ENCODE results near the gene C10orf90.

C10orf90 gene

GRCh38 chr10:126423732-126424491, 246.6 kb downstream of the C10orf90 start:
- DNase-seq: no peak

DNA sequence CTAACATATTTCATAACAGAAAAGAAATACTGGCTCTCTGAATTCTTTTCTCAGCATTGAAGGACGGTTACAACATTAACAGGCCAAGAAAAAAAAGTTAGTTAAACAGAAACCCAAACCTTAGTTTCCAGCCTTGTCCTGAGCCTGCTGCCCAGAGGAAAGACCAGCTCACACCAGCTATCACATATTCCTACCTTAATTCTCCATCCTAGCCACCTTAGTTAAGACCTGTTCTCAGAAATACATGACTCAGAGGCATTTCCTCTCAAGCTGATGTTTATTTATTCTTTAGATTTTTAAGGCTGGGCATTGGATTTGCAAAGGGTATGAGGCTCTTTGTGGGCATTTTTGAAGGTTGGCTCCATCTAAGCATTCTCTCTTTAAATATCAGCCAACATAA, 247.9 kb downstream of the C10orf90 start:
- DNase-seq: peak; percentile 24

- peak; percentile 98 for DNase-seq
Observed at GRCh38 chr10:126421756-126422256, 248.7 kb downstream of the C10orf90 start.

- peak; percentile 45 for DNase-seq
Observed at GRCh38 chr10:126420567-126421300, 249.8 kb downstream of the C10orf90 start.

DNA sequence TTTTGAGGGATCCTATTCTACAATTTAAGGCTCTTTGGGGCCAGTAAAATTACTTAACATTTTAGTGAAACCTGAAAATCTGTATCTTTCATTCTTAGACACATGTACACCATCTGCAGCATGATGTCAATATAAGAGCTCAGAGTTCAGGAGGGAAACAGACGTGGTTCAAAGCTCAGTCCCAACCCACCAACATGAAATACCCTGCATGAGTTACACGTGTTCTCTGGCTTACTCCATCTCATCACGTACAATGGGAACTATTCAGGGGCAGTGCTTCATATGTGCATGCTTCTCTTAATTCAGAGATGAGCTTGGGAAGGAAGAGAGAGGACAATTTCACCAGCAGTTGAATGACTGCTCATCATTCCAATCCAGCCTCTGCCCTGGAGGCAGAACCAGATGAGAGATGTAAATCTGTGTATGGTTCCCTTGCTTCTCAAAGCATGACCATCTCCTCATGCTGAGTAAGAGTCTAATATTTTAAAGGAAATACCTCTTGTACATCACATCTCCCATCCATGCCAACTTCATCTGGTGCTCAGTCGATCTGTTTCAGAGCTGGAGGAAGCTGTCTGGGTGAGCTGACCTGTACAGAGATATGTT, 253.2 kb downstream of the C10orf90 start:
- no peak for DNase-seq

GRCh38 chr10:126409821-126410220, 260.7 kb downstream of the C10orf90 start:
- no peak for DNase-seq

DNA sequence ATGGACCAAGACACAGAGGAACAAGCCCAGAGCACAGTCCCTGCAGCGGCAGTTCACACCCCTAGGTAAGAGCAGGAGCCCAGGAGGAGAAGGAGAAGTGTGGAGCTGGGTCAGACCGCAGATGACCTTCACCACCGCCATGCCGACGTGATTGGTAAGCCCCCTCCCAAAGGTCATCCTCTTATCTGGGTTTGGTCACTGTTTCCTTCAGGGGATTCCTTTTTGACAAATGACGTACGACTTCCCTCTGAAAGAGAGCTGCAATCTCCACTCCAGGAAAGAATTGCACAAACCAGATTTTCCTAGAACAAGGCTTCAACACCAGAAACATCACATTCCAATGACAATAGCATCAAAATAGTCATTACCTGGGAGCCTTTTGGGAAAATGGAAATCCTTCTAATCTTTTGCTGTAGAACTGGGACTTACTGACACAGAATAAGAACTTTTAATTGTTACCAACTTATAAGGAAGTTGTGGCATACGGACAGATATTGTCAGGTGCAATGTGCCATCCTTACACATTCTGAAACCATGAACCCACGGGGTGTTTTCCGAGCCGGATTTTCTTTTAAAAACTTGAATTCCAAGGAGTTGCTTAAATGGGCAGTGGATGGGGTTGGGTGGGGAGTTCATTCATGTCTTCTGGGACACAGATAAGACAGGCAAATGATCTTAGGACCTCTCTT, 261.4 kb downstream of the C10orf90 start:
- DNase-seq: no peak

DNA sequence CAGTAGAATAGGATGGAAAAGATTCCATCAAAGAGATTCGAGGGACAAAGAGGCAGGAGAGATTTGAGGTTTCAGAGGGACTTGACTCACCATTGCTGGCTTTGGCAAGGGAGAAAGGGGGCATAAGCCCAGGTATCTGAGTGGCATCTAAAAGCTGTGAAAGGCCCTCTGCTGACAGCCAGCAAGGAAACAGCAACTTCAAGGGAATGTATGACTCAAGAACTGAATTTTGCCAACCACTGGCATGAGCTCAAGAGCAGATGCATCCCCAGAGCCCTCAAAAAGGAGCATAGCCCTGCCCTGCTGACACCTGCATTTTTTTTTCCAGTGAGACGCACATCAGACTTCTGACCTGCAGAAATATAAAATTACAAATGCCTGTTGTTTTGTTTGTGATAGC, 262.7 kb downstream of the C10orf90 start:
- DNase-seq: no peak

DNA sequence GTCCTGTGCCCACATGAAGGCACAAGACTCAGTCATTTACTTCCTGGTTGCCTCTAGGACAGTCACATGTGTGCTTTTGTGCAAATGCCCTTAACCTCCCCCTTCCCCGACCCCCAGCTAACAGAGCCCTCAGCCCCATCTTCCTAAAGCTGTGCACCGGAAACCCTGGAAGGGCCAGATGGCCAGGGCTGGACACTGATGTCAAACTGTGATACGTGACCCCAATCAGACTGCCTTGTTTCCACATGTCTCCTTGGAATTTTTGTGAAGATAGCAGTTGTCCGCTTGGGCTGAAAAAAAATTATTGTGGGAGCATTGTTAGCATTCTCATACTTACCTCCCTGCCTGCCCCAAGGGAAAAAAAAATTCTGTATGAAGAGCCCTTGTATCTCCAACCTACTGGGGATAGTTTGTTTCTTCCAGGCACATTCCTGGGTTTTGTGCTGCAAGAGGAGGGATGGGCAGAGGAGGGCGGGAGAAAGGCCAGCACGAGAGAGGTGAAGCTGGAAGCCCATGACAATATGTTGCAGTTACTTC, 265.2 kb downstream of the C10orf90 start:
- DNase-seq: peak; percentile 78

DNA sequence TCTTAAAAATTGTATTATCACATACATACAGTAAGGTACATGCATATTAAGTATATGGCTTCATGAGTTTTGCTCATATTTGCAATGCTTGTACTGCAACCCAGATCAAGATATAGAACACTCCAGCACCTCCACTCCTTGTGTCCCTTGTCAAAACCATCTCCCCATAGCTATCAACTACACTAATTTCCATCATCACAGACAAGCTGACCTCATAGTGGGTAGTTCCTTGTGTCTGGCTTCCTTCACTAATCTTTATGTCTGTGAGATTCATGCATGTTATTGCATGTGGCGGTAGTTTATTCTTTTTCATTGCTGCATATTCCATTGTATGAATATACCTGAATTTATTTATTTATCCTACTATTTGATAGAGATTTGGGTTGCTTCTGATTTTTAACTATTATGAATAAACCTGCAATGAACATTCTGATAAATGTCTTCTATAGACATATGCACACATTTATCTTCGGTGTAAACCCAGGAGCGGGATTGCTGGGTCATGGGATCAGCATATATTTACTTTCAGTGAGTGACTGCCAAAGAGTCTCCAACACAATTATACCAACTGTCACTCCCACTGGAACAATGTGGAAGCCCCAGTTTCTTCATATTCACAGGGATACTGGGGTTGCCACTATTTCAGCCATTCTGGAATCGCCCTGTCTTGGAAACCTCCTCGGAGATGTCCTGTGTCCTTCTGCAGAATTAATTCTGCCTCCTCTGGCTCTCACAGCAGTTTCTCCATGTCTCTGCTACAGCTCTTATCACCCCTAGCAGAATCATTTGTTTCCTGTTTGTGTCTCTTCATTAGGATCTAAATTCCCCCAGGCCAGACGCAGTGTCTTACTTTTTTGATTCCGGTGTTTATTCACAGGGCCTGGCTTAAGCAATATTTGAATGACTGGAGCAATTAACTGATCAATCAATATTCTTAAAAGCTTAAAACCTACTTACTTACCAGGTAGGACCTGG, 267.5 kb downstream of the C10orf90 start:
- DNase-seq: no peak

DNA sequence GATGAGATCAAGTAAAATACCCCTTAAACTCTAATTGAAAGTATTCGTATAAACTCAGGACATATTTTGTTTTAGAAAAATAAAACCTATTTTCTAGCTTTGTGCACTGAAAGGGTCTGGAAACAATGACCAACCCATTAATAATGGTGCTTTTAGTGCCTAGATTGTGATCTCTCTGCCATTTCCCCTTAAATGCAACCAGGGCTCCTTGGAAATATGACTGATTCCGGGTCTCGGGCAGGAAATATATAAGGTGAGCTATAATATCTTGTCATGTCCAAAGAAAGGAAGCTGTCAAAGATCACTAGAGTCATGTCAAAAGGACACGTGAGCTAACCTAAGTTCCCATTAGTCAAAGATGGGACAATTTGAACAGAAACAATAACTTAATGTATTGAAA, 269.9 kb downstream of the C10orf90 start:
- no peak for DNase-seq

DNA sequence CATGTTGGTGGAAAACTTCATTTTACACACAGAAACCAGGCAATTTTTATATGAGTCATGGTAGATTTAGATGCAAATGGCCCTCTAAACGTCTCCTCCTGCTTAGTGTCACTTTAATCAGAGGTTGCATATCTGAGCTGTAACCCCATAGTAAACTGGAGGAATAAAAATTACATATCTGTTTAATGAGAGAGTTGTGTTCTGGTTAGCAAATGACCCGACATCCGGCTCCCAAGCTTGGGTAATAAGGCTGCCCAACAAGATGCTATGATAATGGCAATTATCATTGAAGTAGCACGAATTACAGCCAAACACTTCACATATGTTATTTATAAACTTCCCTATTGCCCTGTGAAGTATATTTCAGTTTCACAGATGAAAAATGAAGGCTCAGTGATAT, 271.6 kb downstream of the C10orf90 start:
- DNase-seq: no peak

DNA sequence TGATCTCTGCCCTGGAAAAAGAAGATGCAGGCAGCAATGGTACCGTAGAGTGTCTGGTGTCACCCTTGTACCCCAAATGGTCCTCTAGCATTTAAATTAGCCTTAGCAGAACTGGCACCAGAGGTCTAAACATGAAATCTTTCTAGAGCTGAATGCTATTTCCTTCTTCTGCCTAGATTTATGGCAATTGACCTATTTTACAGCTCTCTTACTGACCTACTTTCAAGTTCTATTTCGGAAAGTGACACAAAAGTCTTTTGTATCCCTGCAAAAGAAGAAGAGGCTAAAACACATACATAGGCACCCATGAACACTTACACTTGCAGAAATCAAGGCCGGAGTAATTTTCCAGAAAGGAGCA, 272.1 kb downstream of the C10orf90 start:
- DNase-seq: no peak

DNA sequence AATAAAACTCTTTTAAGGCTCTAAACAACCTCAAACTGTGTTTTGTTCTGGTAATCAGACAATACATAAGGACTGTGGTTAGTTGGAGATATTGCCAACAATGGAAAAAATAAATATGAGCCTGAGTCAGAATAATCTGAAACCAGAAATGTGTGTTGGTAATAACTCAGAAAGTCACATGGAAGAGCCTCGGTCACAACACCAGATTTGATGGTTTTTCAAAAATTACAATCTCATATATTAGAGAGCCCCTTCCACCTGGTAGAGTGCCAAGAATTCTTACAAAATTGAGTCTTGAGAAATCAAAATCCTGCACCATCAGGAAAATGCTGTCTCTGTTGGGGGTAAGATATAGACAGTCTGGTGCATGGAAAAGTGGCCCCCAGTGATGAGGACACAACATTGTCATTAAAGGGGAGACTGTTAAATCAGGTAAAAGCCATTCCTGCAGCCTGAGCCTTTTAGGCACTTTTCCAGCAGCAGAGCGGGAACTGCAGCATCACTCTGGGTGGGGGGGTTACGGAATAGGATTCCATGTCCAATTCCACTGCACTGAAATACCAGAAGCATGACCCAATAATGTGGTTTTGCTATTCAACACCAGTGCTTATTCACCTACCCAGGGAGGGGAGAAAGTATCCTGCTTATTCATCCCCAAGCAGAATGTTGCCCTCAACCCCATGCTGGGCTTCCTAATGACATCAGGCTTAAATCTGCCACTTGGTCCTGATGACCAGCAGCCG, 272.7 kb downstream of the C10orf90 start:
- peak; percentile 99 for DNase-seq

GRCh38 chr10:126397156-126397555, 273.3 kb downstream of the C10orf90 start:
- no peak for DNase-seq

DNA sequence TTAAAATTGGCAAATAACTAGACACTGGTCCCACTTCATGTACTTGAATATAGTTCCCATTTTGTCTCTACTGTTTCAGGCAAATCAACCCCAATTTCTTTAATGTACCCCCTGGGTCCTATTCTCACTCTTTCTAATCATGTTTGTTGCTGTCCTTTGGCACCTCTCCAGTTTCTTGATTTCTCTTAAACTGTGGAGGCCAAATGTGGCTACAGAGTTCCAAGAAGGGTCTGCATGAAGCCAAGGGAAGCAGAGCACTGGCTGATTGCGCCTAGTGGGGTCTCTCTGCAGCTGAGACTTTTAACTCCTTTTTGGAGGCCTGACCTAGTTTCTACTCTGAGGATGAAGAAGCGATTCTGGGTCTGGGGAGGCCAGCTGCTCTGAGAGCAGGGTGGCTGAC, 275.5 kb downstream of the C10orf90 start:
- no peak for DNase-seq

DNA sequence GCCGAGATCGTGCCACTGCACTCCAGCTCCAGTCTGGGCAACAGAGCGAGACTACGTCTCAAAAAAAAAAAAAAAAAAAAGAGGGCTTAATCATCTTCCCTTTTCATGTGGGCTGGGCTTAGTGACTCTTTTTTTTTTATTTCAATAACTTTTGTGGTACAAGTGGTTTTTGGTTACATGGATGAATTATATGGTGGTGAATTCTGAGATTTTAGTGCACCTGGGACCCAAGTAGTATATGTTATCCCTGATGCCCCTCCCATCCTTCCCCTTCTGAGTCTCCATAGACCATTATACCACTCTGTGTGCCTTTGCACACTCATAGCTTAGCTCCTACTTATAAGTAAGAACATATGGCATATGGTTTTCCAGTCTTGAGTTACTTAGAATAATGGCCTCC, 277.4 kb downstream of the C10orf90 start:
- no peak for DNase-seq

GRCh38 chr10:126392469-126392868, 278.0 kb downstream of the C10orf90 start:
- no peak for DNase-seq

- no peak for DNase-seq
Observed at GRCh38 chr10:126392068-126392467, 278.4 kb downstream of the C10orf90 start.

- DNase-seq: no peak
Observed at GRCh38 chr10:126391192-126391885, 279.2 kb downstream of the C10orf90 start.
